ENCODE results near the gene SGPP2. TPM values are rescaled to one million over a fixed set of nuclear protein-coding genes. Genes with fewer than 3 reads are reported as not detected.

Gene SGPP2
- total and polyA plus RNA-seq, 12 donors = 0.17 to 33.7 (median 12.4) TPM

DNA sequence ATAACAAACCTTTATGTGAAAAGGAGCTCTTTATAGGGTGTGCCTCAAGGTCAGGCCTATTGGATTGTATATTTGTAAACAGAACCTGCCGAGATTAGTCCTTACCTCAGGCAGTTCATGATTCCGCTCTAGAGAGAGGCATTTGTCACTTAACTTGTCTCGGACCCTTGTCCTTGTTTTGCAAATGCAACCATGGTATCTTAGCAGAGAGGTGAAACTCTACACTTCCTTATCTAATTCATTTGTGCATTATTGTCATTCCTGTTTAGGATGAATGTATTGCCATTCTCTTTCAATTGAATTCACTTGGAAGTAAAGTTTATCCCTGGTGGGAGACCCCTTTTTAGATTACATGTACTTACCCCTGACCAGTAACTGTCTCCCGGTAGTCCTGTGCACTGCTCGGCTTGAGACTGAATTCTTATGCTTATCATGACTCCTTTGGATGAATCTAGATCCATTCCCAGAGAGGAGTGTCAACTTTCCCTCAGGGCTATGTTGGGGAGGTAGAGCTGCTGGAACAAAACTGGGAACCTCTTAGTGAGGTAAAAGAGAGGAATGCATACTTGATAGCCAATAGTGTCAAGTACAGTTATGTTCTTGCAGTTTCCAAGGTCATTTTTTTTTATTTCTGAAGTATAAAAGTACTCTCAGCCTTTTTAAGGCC, 46.6 kb downstream of the SGPP2 start:
- TF ChIP-seq POLR2A (IDR thresholded peaks at IDR 0.05) = no peak
- TF ChIP-seq, protein P1, sequence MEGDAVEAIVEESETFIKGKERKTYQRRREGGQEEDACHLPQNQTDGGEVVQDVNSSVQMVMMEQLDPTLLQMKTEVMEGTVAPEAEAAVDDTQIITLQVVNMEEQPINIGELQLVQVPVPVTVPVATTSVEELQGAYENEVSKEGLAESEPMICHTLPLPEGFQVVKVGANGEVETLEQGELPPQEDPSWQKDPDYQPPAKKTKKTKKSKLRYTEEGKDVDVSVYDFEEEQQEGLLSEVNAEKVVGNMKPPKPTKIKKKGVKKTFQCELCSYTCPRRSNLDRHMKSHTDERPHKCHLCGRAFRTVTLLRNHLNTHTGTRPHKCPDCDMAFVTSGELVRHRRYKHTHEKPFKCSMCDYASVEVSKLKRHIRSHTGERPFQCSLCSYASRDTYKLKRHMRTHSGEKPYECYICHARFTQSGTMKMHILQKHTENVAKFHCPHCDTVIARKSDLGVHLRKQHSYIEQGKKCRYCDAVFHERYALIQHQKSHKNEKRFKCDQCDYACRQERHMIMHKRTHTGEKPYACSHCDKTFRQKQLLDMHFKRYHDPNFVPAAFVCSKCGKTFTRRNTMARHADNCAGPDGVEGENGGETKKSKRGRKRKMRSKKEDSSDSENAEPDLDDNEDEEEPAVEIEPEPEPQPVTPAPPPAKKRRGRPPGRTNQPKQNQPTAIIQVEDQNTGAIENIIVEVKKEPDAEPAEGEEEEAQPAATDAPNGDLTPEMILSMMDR (IDR thresholded peaks at IDR 0.05) = no peak
- Histone ChIP-seq H3K4me1 (replicated peaks in 1 of 2) (peaks cover 6 to 16% of the 10 kb centered on the region in 2 donors), H3K36me3 (replicated peaks in 1 of 2) (no peaks in the 10 kb centered on the region), H3K9me3 (replicated peaks in 1 of 3) (no peaks in the 10 kb centered on the region), H3K27me3 (no peaks in the 10 kb centered on the region), H3K27ac (no peak overlapping the region), H3K4me3 (no peak overlapping the region)
- no peak for DNase-seq
- WGBS, 4 donors = 80 to 93% (median 86%) methylated on average over 5 of the region's 5 CpGs
- intact Hi-C loops (cut with DNase I) = no loop called here

DNA sequence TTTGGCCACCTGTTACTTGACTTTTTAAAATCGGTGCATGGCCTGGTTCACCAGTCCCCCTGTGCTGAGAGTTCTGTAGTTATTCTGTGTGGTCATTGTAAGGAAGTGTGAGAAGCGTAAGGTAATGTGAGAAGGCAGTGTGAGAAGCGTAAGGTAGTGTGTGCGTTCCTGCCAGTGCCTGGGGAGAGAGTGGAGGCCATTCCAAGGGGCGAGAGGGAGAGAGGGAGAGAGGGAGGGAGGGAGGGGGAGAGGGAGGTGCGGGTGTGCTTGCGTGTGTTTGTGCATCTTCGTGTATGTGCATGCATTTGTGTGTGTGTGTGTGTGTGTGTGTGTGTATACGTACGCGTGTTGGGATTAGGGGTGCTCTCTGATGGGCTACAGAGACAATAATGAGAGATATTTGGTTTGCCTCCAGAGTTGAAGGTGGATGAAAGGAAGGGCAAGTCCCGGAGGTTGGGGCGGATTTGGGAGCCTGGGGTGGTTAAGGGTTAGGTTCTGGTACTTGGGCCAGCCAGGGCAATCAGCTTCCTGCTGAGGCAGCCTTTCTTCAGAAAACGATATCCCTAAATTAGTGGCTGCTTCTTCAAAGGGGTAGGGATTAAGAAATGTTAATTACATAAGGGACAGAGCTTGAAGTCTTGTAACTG, 53.7 kb downstream of the SGPP2 start:
- peaks cover 0 to 25% of the 10 kb centered on the region in 2 donors for H3K4me1 ChIP-seq (replicated peaks in 1 of 2)
- no peak overlapping the region for H3K27ac ChIP-seq
- H3K36me3 ChIP-seq (replicated peaks in 1 of 2) = no peaks in the 10 kb centered on the region
- 72 to 82% (median 75%) methylated on average over 13 to 14 of the region's 14 CpGs for WGBS, 4 donors
- no peaks in the 10 kb centered on the region for H3K27me3 ChIP-seq
- DNase-seq = no peak
- intact Hi-C loops (cut with DNase I) = no loop called here
- H3K9me3 ChIP-seq (replicated peaks in 1 of 3) = no peaks in the 10 kb centered on the region
- H3K4me3 ChIP-seq = no peak overlapping the region
- TF ChIP-seq POLR2A (IDR thresholded peaks at IDR 0.05) = no peak
- TF ChIP-seq, protein P1 (IDR thresholded peaks at IDR 0.05) = no peak

DNA sequence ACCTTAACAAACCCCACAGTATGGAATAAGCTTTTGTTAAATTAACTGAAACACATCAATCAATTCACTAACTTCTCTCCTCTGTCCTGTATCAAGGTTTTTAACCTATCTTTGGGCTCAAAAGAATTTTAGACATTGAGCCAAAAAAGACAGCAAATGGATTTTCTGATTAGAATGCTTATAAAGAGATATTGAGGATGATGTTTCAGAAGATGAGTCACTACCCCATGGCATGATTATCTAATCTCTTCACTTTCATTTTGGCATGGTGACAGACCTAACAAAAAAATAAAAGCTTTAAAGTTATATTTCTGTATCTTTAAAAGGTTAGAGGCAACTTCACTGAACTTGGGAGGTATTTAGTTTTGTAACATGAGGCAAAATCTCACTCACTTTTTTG, 55.5 kb downstream of the SGPP2 start:
- no peaks in the 10 kb centered on the region for H3K9me3 ChIP-seq (replicated peaks in 1 of 3)
- peak overlapping the region in 1 of 4 donors; percentile 18 for H3K4me3 ChIP-seq
- peak overlapping the region; percentile 26 to 88 (median 79) for H3K27ac ChIP-seq
- TF ChIP-seq POLR2A (IDR thresholded peaks at IDR 0.05) = no peak
- TF ChIP-seq, protein P1 (IDR thresholded peaks at IDR 0.05) = no peak
- no peaks in the 10 kb centered on the region for H3K27me3 ChIP-seq
- no peaks in the 10 kb centered on the region for H3K36me3 ChIP-seq (replicated peaks in 1 of 2)
- no peak for DNase-seq
- intact Hi-C loops (cut with DNase I) = no loop called here
- H3K4me1 ChIP-seq (replicated peaks in 1 of 2) = peaks cover 0 to 25% of the 10 kb centered on the region in 2 donors

DNA sequence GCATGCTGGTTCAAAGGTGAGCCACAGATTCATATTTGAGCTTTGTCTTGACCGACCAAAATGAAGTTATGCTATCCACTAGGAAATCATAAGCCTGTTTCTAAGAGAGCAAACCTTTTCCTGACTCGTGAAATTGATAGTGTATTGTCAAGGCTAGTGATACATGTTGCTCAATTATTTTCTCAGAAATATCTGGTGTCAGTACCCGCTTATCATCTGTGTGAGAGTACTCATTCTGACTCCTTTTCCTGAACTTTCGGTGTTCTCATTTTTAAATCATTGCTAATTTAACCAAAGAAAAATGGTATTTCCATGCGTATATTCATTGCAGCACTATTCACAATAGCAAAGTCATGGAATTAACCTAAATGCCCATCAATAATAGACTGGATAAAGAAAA, 56.2 kb downstream of the SGPP2 start:
- WGBS, 4 donors = 42 to 51% (median 45%) methylated on average over 5 of the region's 5 CpGs

More for the DNA sequence above, 56.2 kb downstream of the SGPP2 start:
- H3K36me3 ChIP-seq (replicated peaks in 1 of 2) = no peaks in the 10 kb centered on the region
- H3K27me3 ChIP-seq = no peaks in the 10 kb centered on the region
- intact Hi-C loops (cut with DNase I) = no loop called here
- peak overlapping the region; percentile 26 to 88 (median 79) for H3K27ac ChIP-seq
- no peaks in the 10 kb centered on the region for H3K9me3 ChIP-seq (replicated peaks in 1 of 3)
- TF ChIP-seq, protein P1 (IDR thresholded peaks at IDR 0.05) = no peak
- peak in 1 of 2 donors; percentile 42 for TF ChIP-seq POLR2A (IDR thresholded peaks at IDR 0.05)
- no peak for DNase-seq
- peak overlapping the region in 1 of 4 donors; percentile 18 for H3K4me3 ChIP-seq
- peaks cover 5 to 28% of the 10 kb centered on the region in 2 donors for H3K4me1 ChIP-seq (replicated peaks in 1 of 2)

All from adrenal gland (tissue), 12 donors.